SK-N-SH treated with all-trans-retinoic acid at 6 μM for 48 hours (cell line): ENCODE results near the gene AP1B1.

Source experiments
- BACH2 ChIP-seq: fragments of 250-450 bp; sonication (Bioruptor Pico); IDR thresholded peaks from 2 replicates; pipeline ENCODE4 v1.9.0; 2021; ENCODE audit warnings: mild to moderate bottlenecking, borderline replicate concordance
- SNAI2 ChIP-seq: fragments of 250-450 bp; sonication (Bioruptor Pico); IDR thresholded peaks from 2 replicates; pipeline ENCODE4 v1.5.0; 2020; ENCODE audit warnings: mild to moderate bottlenecking, moderate library complexity

DNA sequence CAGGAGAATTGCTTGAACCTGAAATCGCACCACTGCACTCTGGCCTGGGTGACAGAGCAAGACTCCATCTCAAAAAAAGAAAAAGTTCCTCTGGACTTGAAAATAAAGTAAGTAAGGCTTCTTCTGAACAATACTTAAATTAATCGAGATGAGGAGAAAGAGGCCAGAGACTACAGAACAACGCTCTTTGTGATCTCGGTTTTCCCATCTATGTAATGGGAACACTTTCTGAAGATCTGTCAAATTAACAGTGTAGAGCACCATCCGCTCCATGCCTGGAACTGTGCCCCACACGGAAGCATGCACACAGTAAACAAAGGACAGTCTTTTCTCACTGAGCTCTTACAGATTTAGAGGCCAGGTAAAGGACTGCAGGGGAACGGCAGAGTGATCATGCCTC, 9.1 kb downstream of the AP1B1 start:
- TF ChIP-seq BACH2: no peak
- TF ChIP-seq SNAI2 (CRISPR knock-in tag): no peak
